Ascending aorta (tissue), 2 donors: ENCODE results near the gene TEAD1. TPM values are rescaled to one million over a fixed set of nuclear protein-coding genes. Genes with fewer than 3 reads are reported as not detected.
A peak's percentile ranks its signal among the peaks of the same experiment; 100 is the strongest.

Experiments used
- DNase-seq, 2 donors: peaks; one replicate each; pipeline ENCODE4 v3.0.0-alpha.2; 2019; ENCODE audit warnings: low spot score in 2 of 2
- H3K27ac ChIP-seq, 2 donors: fragments of 200-600 bp; sonication (generic); one replicate each; pipeline ENCODE4 v1.5.1; 2016 to 2017; ENCODE audit warnings: mild to moderate bottlenecking in 1 of 2
- H3K27me3 ChIP-seq: fragments of 200-600 bp; sonication (generic); one replicate; pipeline ENCODE4 v1.5.1; 2017
- H3K36me3 ChIP-seq, 2 donors: fragments of 200-600 bp; sonication (generic); one replicate each; pipeline ENCODE4 v1.5.1; 2016
- H3K4me1 ChIP-seq, 2 donors: fragments of 200-600 bp; sonication (generic); one replicate each; pipeline ENCODE4 v1.5.1; 2016 to 2017; ENCODE audit warnings: mild to moderate bottlenecking in 1 of 2
- H3K4me3 ChIP-seq, 2 donors: fragments of 200-600 bp; sonication (generic); one replicate each; pipeline ENCODE4 v1.5.1; 2016 to 2017; ENCODE audit warnings: mild to moderate bottlenecking in 1 of 2
- H3K9me3 ChIP-seq, 2 donors: fragments of 200-600 bp; sonication (generic); one replicate each; pipeline ENCODE4 v1.5.1; 2016
- CTCF ChIP-seq, 3 experiments: fragments of 200-600 bp in 2 of 3; fragments of 450-650 bp in 1 of 3; sonication (generic) in 2 of 3; IDR thresholded peaks; one replicate each; pipeline ENCODE4 v1.5.1; 2016 to 2019; ENCODE audit warnings: antibody characterized with exemption in 3 of 3, mild to moderate bottlenecking in 1 of 3, moderate library complexity in 1 of 3
- intact Hi-C: fragments of 100-400 bp; cut with DNase I; formaldehyde crosslinking; loops from one replicate; pipeline ENCODE4 v1.15.1; 2023
- total RNA-seq: library from RNA; depleted of rRNA; stranded (reverse); fragments of >200 nt; gene quantifications from one replicate; pipeline ENCODE4 v1.1.0, GENCODE V29; 2016

TEAD1 gene
- total RNA-seq, 1 donor from 2014 or later = 112 TPM

DNA sequence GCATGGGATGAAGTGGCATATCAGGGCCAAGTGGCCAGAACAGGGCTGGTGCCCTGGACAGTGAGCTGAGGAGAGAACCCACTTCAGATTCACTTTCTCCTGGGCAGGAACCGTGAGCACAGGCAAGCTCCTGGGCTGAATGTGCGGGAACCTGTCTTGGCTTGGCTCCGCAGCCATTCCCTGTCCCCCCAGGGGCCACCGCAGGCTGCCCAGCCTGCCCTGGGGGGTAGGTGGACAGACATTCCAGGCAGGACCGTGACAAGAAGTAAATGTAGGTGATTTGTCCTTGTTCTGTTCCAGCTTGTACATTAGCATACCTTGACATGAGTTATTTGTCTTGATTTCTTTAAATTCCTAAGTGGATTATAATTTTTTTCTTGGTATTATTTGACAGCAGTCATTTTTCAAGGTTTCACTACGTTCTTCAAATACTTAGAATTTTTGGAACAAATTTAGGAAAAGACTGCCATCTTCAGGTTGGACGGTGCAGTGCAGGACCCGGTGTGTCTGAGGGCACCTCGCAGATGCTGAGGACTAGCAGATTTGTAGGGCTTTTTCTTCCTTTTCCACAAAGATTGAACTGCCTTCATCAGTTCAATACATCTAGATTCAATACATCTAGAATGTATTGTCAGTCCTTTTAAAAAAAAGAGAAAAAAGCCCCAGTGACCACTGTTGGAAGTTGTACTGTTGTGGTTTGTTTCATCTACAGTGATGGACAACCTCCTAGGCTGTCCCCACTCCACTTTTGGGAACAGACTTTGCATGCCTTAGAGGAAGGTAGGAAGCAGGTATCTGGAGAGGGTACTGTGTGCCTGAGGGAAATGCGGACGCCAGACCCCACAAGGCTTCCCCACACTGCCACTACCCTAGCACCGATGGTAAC is 219.8 kb downstream of the TEAD1 start:
- no peaks in the 10 kb centered on the region for H3K27me3 ChIP-seq
- intact Hi-C loops = loop anchor here (1.0 to 10.0 kb wide), 6 partner anchors 202 to 839 kb away; no protein-coding TSS in a partner anchor
- H3K36me3 ChIP-seq = peaks cover 0 to 3% of the 10 kb centered on the region in 2 donors
- DNase-seq = peak in 1 of 2 donors; percentile 86
- no peak overlapping the region for H3K4me3 ChIP-seq
- peak; percentile 75 to 95 (median 89) for TF ChIP-seq CTCF (IDR thresholded peaks at IDR 0.05)
- H3K4me1 ChIP-seq = peaks cover 13 to 48% of the 10 kb centered on the region in 2 donors
- H3K9me3 ChIP-seq = no peaks in the 10 kb centered on the region
- no peak overlapping the region for H3K27ac ChIP-seq

DNA sequence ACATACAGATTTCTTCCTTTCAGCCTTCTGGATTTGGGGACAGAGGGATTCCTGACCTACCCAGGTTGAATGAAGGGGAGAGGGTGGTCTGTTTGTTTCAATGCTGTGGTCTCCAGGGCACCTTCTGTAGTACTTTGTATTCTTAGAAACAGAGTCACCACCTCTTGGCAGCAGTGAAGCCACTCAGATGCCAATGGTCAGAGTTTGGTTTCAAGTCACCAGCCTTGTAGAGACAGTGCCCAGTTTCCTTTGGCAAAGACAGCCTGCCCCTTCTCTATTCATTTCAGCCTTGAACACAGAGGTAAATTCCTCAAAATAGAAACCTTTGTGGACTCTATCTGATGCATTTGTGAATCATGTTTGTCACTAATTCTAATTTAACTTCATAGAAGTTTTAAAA is 223.2 kb downstream of the TEAD1 start:
- TF ChIP-seq CTCF (IDR thresholded peaks at IDR 0.05) = no peak
- Histone ChIP-seq H3K9me3 (no peaks in the 10 kb centered on the region), H3K27ac (peak overlapping the region; percentile 78 to 86), H3K4me3 (no peak overlapping the region), H3K4me1 (peaks cover 7 to 40% of the 10 kb centered on the region in 2 donors), H3K27me3 (no peaks in the 10 kb centered on the region), H3K36me3 (peaks cover 0 to 4% of the 10 kb centered on the region in 2 donors)
- peak; percentile 25 to 81 for DNase-seq
- intact Hi-C loops = loop anchor here (10.0 kb wide), 2 partner anchors 373 to 843 kb away; no protein-coding TSS in a partner anchor

- H3K27ac ChIP-seq = peak overlapping the region; percentile 78 to 86
- peaks cover 7 to 40% of the 10 kb centered on the region in 2 donors for H3K4me1 ChIP-seq
- intact Hi-C loops = loop anchor here (10.0 kb wide), 2 partner anchors 373 to 843 kb away; no protein-coding TSS in a partner anchor
- H3K9me3 ChIP-seq = no peaks in the 10 kb centered on the region
- TF ChIP-seq CTCF (IDR thresholded peaks at IDR 0.05) = no peak
- DNase-seq = no peak
- no peaks in the 10 kb centered on the region for H3K27me3 ChIP-seq
- H3K4me3 ChIP-seq = no peak overlapping the region
- peaks cover 0 to 9% of the 10 kb centered on the region in 2 donors for H3K36me3 ChIP-seq
Observed at GRCh38 chr11:12897867-12898266, 223.6 kb downstream of the TEAD1 start.

GRCh38 chr11:12900496-12900895 is 226.3 kb downstream of the TEAD1 start:
- TF ChIP-seq CTCF (IDR thresholded peaks at IDR 0.05) = no peak
- H3K27ac ChIP-seq = peak overlapping the region; percentile 15 to 20
- intact Hi-C loops = no loop called here

DNA sequence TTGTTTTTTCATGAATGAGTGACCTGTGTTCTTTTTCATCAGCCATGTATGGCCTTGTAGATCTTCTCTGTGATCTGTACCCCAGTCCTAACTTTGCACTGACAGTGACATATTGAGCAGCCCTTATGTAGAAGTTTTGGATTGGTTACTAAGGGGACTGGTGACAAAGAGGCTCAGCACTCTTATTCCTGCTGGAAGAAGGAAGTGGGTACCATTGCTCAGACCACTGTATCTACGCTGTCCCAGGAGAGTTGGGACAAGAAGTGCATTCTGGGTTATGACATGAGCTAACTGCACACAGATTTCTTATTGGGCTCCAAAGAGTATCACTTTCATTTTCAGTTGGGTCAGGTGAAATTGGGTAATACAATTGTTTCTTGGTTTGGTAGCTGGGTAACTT is 227.1 kb downstream of the TEAD1 start:
- Histone ChIP-seq H3K36me3 (peaks cover 0 to 10% of the 10 kb centered on the region in 2 donors), H3K9me3 (no peaks in the 10 kb centered on the region), H3K4me3 (no peak overlapping the region), H3K4me1 (peaks cover 3 to 33% of the 10 kb centered on the region in 2 donors), H3K27ac (peak overlapping the region in 1 of 2 donors; percentile 15), H3K27me3 (no peaks in the 10 kb centered on the region)
- TF ChIP-seq CTCF (IDR thresholded peaks at IDR 0.05) = no peak
- no peak for DNase-seq
- intact Hi-C loops = no loop called here

More at GRCh38 chr11:12900496-12900895, 226.3 kb downstream of the TEAD1 start:
- no peaks in the 10 kb centered on the region for H3K9me3 ChIP-seq
- H3K4me1 ChIP-seq = peaks cover 3 to 33% of the 10 kb centered on the region in 2 donors
- peaks cover 0 to 10% of the 10 kb centered on the region in 2 donors for H3K36me3 ChIP-seq
- no peak for DNase-seq
- H3K27me3 ChIP-seq = no peaks in the 10 kb centered on the region
- no peak overlapping the region for H3K4me3 ChIP-seq
